Epidermal melanocyte (primary cell): ENCODE measurements around the gene MSI2.

Experiments used
- DNase-seq: peaks from one replicate; pipeline ENCODE4 v3.0.0; 2011; ENCODE audit warnings: low spot score; ENCODE audit not compliant: insufficient read length

Gene MSI2

GRCh38 chr17:57518587-57519581 lies 262.6 kb downstream of the MSI2 start:
- DNase-seq, result peak; percentile 49

GRCh38 chr17:57519800-57520199 lies 263.5 kb downstream of the MSI2 start:
- no peak for DNase-seq

- DNase-seq, result no peak
These were observed 265.3 kb downstream of the MSI2 start for GRCh38 chr17:57521606-57522005.

GRCh38 chr17:57522042-57523005 lies 266.0 kb downstream of the MSI2 start:
- DNase-seq, result no peak

- DNase-seq, result no peak
These were observed 267.8 kb downstream of the MSI2 start for GRCh38 chr17:57523926-57524632.

- no peak for DNase-seq
These were observed 268.7 kb downstream of the MSI2 start for GRCh38 chr17:57524839-57525568.

- DNase-seq, result no peak
These were observed 271.1 kb downstream of the MSI2 start for GRCh38 chr17:57527221-57528057.

GRCh38 chr17:57528058-57528451 lies 271.7 kb downstream of the MSI2 start:
- no peak for DNase-seq

- no peak for DNase-seq
These were observed 273.7 kb downstream of the MSI2 start for GRCh38 chr17:57530026-57530425.

- no peak for DNase-seq
These were observed 274.2 kb downstream of the MSI2 start for GRCh38 chr17:57530508-57530907.

- DNase-seq, result no peak
These were observed 274.8 kb downstream of the MSI2 start for GRCh38 chr17:57531078-57531477.

- no peak for DNase-seq
These were observed 275.6 kb downstream of the MSI2 start for GRCh38 chr17:57531648-57532504.

GRCh38 chr17:57532556-57532955 lies 276.2 kb downstream of the MSI2 start:
- DNase-seq, result no peak

GRCh38 chr17:57532966-57533365 lies 276.6 kb downstream of the MSI2 start:
- no peak for DNase-seq

GRCh38 chr17:57533684-57534305 lies 277.5 kb downstream of the MSI2 start:
- DNase-seq, result no peak

- no peak for DNase-seq
These were observed 278.5 kb downstream of the MSI2 start for GRCh38 chr17:57534863-57535248.

- DNase-seq, result no peak
These were observed 279.1 kb downstream of the MSI2 start for GRCh38 chr17:57535249-57535966.

GRCh38 chr17:57536289-57536688 lies 280.0 kb downstream of the MSI2 start:
- DNase-seq, result no peak
